HuH-7.5 (cell line): Measurements from ENCODE around the gene CRP.
"Not testable (repeated sequence)": the region's sequence is repeated elsewhere in the genome, so short reads cannot be mapped to it uniquely, and the experiment has no call there.

Experiments
- DNase-seq: peaks from one replicate; pipeline ENCODE4 v3.0.0; 2011; ENCODE audit warnings: low spot score

CRP gene, protein sequence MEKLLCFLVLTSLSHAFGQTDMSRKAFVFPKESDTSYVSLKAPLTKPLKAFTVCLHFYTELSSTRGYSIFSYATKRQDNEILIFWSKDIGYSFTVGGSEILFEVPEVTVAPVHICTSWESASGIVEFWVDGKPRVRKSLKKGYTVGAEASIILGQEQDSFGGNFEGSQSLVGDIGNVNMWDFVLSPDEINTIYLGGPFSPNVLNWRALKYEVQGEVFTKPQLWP

DNA sequence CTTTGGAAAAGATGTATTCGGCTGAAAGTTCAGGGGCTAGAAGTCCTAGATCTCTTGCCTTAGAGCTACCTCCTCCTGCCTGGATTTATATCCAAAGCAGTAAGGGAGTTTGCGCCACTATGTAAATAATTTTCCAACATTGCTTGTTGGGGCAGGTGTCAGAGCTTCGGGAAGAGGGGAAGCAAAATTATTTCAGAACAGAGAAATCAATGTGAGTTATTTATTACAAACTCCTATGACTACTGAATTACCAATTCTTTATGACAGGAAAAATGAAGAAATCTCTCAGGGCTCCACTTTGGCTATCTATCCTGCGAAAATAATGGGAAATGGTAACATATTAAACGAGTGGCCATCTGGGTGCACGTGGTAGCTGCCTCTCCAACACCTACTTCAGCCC lies at the start of gene CRP:
CRP (minus strand) TSS at position 61 of the 400 bp plus-strand sequence. CDS start 104 bp downstream, outside the sequence.
- no peak for DNase-seq

GRCh38 chr1:159763686-159764085 lies 49.3 kb upstream of the CRP start:
- no peak for DNase-seq

- no peak for DNase-seq
Measured at GRCh38 chr1:159756397-159756796, 42.0 kb upstream of the CRP start.

DNA sequence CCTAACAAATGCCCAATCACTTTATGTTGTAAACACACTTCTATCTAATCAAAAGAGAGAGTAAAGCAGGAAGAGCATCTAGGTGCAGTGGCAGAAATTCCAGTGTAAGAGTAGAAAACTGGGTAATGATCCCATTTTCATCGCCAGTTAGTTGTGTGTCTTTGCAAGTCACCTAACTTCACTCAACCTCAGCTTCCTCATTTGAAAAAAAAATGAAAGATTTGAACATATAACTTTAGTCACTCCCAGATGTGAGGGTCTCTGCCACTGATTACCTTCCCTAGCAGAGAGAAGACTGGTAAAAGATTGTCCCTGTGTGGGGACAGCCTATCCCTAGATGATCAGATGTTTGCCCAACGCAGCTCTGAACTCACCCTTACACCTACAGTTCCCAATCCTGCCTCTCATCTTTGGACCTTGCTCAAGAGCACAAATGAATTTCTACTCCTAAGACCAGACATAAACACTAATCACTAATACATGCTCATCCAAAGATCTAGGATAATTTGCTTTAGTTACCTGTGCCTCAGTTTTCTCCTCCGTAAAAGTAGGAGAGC lies 41.1 kb upstream of the CRP start:
- DNase-seq: no peak

DNA sequence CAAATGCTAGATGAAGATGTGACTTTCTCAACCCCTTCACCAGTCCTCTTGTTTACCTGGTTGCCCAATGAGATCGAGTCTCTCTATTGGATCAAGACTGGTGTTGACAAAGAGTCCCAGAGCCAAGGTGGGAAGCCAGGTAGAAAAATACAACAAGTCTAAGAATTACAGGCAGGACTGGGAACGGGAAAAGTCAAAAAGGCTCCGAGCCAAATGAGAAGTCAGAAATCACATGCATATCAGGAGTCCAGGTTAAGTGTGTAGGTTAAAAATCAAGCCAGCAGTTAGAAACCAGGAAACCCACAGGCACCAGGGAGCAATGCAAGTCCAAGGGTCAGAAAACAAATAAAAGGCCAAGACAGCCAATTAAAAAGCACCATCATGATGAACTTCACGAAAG lies 39.0 kb upstream of the CRP start:
- DNase-seq: no peak

- DNase-seq: no peak
Measured at GRCh38 chr1:159752135-159752580, 37.8 kb upstream of the CRP start.

- DNase-seq: no peak
Measured at GRCh38 chr1:159751031-159751430, 36.6 kb upstream of the CRP start.

DNA sequence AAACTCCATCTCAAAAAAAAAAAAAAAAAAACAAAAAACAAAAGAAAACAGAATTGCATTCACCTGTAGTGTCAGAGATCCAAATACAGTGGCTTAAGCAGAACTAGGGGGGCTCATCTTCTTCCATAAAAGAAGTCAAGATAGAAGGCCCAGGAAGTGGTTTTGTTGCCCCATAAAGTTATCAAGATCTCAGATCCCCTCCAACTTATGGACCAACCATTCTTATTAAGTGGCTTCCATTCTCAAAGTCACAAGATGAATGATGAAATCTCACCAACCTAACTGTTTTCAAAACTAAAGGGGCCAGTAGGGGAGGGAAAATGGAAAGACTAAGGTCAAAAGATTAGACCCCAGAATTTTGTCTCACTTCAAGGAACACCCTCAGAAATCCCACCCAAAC lies 36.2 kb upstream of the CRP start:
- no peak for DNase-seq

DNA sequence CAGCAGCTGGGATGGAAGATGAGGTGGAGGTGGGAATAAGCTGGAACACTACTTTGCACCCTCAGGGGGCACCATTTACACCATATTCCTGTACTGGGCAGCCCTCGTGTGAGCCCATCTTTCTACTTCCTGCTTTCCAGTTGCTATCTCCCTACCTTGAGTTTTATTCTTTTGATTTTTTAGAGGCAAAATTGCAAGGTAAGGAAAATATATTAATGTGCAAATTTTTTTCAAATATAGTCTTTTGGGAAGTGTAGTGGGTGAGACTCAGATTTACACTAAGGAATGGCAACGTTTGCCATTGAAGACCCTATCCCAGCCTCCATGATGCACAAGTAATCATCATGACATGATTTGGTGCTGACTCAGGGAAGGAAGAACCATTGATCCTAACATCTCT lies 35.2 kb upstream of the CRP start:
- no peak for DNase-seq

DNA sequence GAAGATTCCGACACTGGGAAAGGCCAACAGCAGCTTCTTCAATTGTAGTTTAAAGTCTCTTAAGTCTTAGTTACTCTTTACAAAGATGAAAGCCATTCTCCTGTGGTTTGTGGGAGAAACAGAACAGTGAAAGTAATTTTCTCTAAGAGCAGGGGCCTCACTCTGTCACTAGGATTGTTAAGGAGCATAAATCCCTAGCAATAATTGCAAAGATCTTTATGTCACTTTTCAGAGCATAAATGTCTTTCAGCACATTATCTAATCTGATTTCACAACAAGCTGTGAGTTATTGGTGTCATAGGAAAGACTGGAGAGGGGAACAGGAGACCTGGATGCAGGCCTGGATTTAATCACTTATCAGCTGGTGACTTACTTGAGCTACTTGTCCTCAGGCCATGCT lies 34.0 kb upstream of the CRP start:
- DNase-seq: no peak

DNA sequence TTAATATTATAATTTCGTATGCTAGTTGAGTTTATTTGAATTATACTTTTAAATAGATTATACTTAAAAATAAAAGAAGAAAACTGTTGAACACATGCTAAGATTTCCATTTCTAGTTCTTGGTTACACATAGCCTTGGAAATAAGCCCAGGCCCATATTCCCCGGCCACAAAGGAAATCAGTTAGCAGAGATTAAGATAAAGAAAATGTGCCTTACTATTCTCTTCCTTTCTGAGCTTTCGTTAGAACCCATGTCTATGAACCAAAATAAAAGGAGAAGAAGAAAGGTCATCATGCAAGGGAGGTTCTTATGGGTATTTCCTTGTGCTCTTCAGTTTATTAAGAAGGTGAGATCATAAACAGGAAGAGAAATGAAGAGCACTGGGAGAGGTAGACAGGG lies 32.3 kb upstream of the CRP start:
- no peak for DNase-seq

- no peak for DNase-seq
Measured at GRCh38 chr1:159743651-159744410, 29.4 kb upstream of the CRP start.

DNA sequence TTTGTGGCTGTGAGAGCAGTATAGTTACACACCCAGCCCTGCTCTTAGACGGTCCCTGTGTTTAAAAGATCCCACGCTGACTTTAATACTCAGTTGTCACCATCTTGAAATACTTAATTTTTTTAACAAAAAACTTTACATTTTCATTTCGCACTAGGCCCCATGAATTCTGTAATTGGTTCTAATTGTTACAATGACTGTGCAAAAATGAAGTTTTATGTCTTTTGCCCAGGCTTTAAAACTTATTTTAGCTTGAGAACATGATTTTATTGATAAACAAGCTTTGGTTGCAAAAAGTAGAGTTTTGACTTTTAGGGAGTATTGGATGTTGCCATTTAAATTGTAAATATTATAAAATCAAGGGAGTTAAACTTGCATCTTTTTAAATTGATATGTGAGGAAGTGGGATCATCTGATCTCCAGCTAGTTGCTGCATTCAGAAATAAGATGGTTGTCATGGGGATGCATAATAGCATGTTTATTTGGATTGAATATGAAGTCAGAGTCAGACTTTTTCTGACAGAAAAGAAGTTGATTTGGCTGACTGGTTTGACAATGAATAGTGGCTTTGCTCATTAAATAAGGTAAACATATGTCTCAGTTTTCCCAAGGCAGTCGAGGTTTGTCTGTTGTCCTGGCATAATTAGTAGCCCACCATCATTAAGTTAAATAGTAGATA lies 23.0 kb upstream of the CRP start:
- DNase-seq: no peak

GRCh38 chr1:159723188-159723587 lies 8.8 kb upstream of the CRP start:
- not testable (repeated sequence) for DNase-seq

GRCh38 chr1:159719990-159720389 lies 5.6 kb upstream of the CRP start:
- no peak for DNase-seq

DNA sequence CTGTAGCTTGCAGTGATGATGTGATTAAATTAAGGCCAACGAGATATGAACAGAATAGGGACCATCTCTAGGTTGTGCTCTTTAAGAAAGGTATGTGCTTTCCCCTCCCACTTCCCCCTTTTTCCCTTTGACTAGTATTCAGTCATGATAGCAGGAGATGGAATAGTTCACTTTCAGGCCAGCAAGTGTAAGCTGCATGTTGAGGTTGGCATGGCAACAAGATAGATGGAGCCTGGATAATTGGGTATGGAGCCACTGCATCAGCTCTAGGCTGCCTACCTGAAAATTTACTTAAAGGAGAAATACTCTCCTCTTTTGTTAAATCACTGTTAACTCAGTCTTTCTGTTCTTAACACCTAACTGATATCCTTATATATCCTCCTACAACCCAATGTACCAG lies 1.5 kb upstream of the CRP start:
- DNase-seq: no peak

- DNase-seq: no peak
Measured at GRCh38 chr1:159712080-159712479, 2.3 kb downstream of the CRP start.

DNA sequence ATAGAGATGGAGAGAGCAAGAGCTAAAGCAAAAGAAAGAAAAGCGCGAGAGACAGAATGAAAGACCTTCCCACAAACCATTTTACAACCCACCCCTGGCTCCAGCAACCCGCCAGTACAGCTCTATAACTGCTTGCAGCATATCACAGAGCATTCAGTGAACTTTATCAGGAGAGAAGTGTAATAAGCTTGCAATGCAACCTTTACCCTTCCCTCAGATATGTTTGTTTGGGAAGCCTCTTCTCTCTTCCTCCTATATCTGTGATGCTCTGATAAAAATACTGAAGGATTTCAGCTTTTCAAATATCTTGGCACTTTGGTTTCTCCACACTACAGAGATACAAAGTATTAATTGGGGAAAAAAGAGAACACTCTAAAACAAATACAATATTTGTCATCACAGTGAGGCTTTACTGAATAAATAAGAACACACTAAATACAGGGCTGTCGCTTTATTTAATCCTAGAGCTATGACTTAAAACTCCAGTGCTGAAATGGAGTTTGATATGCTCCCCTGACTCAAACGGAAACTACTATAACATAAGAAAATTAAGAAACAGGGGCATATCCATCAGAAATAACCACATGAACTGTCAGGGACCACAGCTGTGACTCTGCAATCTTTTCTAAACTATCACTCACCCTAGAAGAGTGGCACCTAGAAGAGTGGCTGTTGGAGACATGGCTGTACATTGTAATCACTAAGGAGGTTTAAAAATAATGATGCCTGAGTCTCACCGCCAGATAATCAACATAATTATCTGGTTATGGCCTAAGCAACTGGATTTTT lies 6.7 kb downstream of the CRP start:
- no peak for DNase-seq

GRCh38 chr1:159705904-159706256 lies 8.5 kb downstream of the CRP start:
- DNase-seq: no peak

- no peak for DNase-seq
Measured at GRCh38 chr1:159705251-159705903, 9.0 kb downstream of the CRP start.

DNA sequence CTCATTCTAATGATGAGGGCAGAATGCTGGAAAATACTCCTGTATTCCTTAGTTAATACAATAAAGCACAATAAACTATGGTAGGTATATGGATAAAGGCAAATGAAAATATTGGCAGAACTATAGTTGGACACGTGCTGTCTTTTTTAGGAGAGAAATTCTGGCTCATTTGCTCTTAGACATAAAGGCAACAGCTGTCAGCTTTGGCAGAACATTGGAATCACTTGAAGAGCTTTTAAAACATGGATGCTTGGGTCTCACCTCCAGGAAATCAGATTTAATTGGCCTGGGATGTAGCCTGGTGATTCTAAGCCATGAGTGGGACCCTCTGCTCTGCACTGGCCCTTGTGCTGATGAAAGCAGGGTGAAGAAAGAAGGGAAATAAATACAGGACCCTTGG lies 9.9 kb downstream of the CRP start:
- no peak for DNase-seq

DNA sequence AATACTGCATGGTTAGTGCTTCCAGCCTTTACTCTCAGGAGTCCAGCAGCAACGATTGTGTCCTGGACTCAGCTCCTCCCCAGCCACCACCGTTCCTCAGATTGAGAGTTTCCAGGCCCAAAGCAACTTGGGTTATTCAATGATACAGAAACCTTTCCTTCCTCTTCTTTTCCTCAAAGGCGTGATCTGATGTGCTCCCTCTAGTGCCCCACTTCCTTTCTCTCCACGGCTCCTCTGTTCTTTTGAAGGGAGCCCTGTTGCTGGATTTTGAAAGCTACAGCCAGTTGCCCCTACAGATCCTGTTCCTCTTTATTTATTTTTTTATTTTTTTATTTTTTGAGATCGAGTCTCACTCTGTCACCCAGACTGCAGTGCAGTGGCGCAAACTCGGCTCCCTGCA lies 14.1 kb downstream of the CRP start:
- DNase-seq: no peak
